ENCODE data around the gene TNNI2.

TNNI2 gene

GRCh38 chr11:1848640-1849430, 10.1 kb downstream of the TNNI2 start:
- no peak overlapping the region for H3K4me2 ChIP-seq (ENCODE audit: low read depth, low read length)
- no peak overlapping the region for H3K9ac ChIP-seq (ENCODE audit: low read length)
- H2AFZ ChIP-seq (ENCODE audit: low read length) = no peak overlapping the region
- peaks cover 14% of the 10 kb centered on the region for H3F3A ChIP-seq (ENCODE audit: insufficient read depth, low read length)
- H3K27me3 ChIP-seq (replicated peaks; ENCODE audit: insufficient read depth, low read length) = peaks cover 29% of the 10 kb centered on the region
- H3K36me3 ChIP-seq (replicated peaks; ENCODE audit: insufficient read depth, low read length) = no peaks in the 10 kb centered on the region
- H4K20me1 ChIP-seq (ENCODE audit: insufficient read depth, low read length) = no peaks in the 10 kb centered on the region
- H3K4me3 ChIP-seq (ENCODE audit: low read length) = no peak overlapping the region
- peaks cover 10% of the 10 kb centered on the region for H3K79me2 ChIP-seq (ENCODE audit: low read length)
- H3K9me2 ChIP-seq (replicated peaks; ENCODE audit: insufficient read depth, low read length) = no peaks in the 10 kb centered on the region
- H3K27ac ChIP-seq (ENCODE audit: low read length) = no peak overlapping the region
- DNase-seq = no peak
- no peaks in the 10 kb centered on the region for H3K9me3 ChIP-seq (replicated peaks; ENCODE audit: insufficient read depth, low read length)
- TF ChIP-seq EZH2phosphoT487 (IDR thresholded peaks at IDR 0.05; ENCODE audit: low read length) = no peak
- no peak for TF ChIP-seq EZH2 (optimal IDR thresholded peaks at IDR 0.05; ENCODE audit: low read depth, low read length)
- H3K4me1 ChIP-seq (ENCODE audit: low read length) = peaks cover 34% of the 10 kb centered on the region

- Histone ChIP-seq H3K4me2 (ENCODE audit: low read depth, low read length) (peak overlapping the region; percentile 88; the same call in 1 of the 2 replicates), H3K36me3 (replicated peaks; ENCODE audit: insufficient read depth, low read length) (no peaks in the 10 kb centered on the region), H3K9me3 (replicated peaks; ENCODE audit: insufficient read depth, low read length) (no peaks in the 10 kb centered on the region), H3K4me1 (ENCODE audit: low read length) (peaks cover 46% of the 10 kb centered on the region), H3F3A (ENCODE audit: insufficient read depth, low read length) (peaks cover 14% of the 10 kb centered on the region), H4K20me1 (ENCODE audit: insufficient read depth, low read length) (no peaks in the 10 kb centered on the region; the same call in 1 of the 2 replicates), H3K27me3 (replicated peaks; ENCODE audit: insufficient read depth, low read length) (peaks cover 1% of the 10 kb centered on the region; the same call in 1 of the 2 replicates), H3K9ac (ENCODE audit: low read length) (peak overlapping the region; percentile 86), H3K4me3 (ENCODE audit: low read length) (no peak overlapping the region), H2AFZ (ENCODE audit: low read length) (no peak overlapping the region; the same call in 1 of the 2 replicates), H3K9me2 (replicated peaks; ENCODE audit: insufficient read depth, low read length) (no peaks in the 10 kb centered on the region), H3K27ac (ENCODE audit: low read length) (peak overlapping the region; percentile 100), H3K79me2 (ENCODE audit: low read length) (peaks cover 38% of the 10 kb centered on the region)
- no peak for DNase-seq
- TF ChIP-seq CTCF (IDR thresholded peaks at IDR 0.05; ENCODE audit: low read length) = no peak
- TF ChIP-seq EZH2phosphoT487 (IDR thresholded peaks at IDR 0.05; ENCODE audit: low read length) = no peak
- no peak for TF ChIP-seq EZH2 (optimal IDR thresholded peaks at IDR 0.05; ENCODE audit: low read depth, low read length)
Observed at GRCh38 chr11:1851468-1852180, 12.8 kb downstream of the TNNI2 start.

GRCh38 chr11:1852271-1852876, 13.6 kb downstream of the TNNI2 start:
- Histone ChIP-seq H3K4me1 (ENCODE audit: low read length) (peaks cover 46% of the 10 kb centered on the region), H3F3A (ENCODE audit: insufficient read depth, low read length) (peaks cover 14% of the 10 kb centered on the region), H3K4me3 (ENCODE audit: low read length) (peak overlapping the region; percentile 74), H3K4me2 (ENCODE audit: low read depth, low read length) (peak overlapping the region; percentile 88), H3K79me2 (ENCODE audit: low read length) (peaks cover 45% of the 10 kb centered on the region), H2AFZ (ENCODE audit: low read length) (peak overlapping the region; percentile 90; the same call in 1 of the 2 replicates), H3K9ac (ENCODE audit: low read length) (peak overlapping the region; percentile 86), H3K9me3 (replicated peaks; ENCODE audit: insufficient read depth, low read length) (no peaks in the 10 kb centered on the region), H3K27ac (ENCODE audit: low read length) (peak overlapping the region; percentile 100), H3K36me3 (replicated peaks; ENCODE audit: insufficient read depth, low read length) (no peaks in the 10 kb centered on the region), H4K20me1 (ENCODE audit: insufficient read depth, low read length) (no peaks in the 10 kb centered on the region; the same call in 1 of the 2 replicates), H3K27me3 (replicated peaks; ENCODE audit: insufficient read depth, low read length) (no peaks in the 10 kb centered on the region; the same call in 1 of the 2 replicates), H3K9me2 (replicated peaks; ENCODE audit: insufficient read depth, low read length) (no peaks in the 10 kb centered on the region)
- TF ChIP-seq CTCF (IDR thresholded peaks at IDR 0.05; ENCODE audit: low read length) = no peak
- no peak for TF ChIP-seq EZH2 (optimal IDR thresholded peaks at IDR 0.05; ENCODE audit: low read depth, low read length)
- no peak for TF ChIP-seq EZH2phosphoT487 (IDR thresholded peaks at IDR 0.05; ENCODE audit: low read length)
- DNase-seq = peak; percentile 12
